ENCODE data around the gene EEA1.

The EEA1 gene

DNA sequence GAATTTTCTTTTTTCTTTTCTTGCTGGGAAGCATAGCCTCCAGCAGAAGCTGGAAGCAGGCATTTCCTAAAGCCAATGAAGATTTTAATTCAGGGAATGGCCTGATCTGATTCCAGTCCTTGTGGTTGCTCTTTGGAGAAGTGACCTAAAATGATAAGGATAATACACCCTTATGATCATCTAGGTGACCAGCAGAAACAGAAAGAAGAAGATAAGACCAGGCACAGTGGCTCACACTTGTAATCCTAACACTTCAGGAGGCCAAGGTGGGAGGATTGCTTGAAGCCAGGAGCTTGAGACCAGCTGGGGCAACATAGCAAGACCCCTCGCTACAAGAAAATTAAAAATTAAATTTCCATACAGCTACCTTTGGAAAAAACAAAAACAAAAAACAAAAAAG, 51.2 kb downstream of the EEA1 start:
- no peak for DNase-seq

DNA sequence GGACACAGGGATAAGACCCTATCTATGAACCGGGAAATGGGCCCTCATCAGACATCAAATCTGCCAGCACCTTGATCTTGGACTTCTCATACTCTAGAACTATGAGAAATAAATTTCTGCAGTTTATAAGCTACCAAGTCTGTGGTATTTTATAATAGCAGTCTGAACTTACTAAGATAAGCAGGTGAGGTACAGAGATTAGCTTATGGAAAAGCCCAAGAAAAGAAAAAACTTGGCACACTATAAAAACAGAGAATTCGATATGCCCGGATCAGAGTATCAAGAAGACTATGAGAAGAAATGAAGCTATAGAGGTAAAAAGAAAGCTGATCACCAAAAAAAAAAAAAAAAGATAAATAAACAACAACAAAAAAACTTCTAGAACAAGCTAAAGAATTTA, 52.6 kb downstream of the EEA1 start:
- DNase-seq, result no peak

DNA sequence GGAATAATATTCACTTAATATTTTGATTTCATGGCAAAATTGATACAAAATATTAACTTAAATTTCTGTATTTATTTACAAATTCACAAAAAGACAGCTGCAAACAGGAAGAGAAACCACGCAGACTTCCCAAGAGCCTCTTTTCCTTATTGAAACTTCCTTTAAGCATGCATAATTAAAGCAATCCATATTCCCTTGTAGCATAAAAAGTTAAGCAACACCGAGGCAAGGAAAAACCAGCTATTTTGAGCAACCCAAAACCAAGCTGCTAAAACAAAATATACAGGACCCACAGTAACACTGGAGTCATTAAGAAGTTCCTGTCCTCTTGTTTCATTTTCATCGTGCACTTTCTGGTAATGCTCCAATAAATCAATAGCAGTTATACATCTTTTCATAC, 58.0 kb downstream of the EEA1 start:
- no peak for DNase-seq

DNA sequence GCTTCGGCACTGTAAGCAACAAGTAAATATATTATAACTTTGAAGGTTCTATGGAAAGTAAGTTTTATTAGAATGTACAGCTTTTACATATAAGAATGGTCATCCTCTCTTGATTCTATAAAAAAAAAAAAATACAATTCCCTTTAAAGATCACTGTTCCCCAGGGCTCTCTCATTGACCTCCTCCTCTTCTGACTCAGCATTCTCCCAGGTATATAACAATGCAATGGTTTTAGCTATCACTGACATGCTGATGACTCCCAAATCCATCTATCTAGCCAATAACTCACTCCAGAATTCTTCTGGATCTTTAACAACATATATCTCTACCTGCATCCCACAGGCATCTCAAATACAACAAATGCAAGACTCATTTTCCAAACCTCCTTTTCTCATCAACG, 62.7 kb downstream of the EEA1 start:
- no peak for DNase-seq

DNA sequence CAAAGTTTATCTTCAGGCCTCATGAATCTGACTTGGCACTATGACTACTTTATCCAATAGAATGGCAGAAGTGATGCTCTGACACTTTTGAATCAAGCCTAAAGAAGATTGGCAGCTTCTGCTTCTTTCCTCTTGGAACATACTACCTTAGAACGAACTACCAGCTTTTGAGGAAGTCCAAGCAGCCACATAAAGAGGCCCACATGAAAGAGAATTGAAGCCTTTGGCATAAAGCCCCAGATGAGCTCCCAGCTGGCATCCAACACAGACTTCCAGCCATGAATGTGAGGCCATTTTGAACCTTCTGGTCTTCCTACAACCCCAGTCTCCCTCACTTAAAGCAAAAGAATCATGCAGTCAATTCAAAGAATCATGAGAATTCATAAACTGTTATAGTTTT, 65.8 kb downstream of the EEA1 start:
- DNase-seq, result no peak

DNA sequence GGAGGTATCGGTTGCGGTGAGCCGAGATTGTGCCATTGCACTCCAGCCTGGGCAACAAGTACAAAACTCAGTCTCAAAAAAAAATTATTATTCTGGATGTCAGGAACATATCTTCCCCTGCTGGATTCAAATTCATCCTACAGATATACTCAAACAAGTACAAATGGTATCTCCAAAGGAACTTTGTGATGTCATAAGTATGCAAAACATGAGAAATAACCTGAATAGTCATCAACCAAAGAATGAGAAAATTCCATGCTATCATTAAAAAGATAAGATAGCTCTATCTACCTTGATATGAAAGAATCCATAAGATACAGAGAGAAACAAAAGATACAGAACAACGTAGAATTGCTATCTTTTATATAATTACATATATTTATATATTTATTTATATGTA, 67.7 kb downstream of the EEA1 start:
- no peak for DNase-seq

DNA sequence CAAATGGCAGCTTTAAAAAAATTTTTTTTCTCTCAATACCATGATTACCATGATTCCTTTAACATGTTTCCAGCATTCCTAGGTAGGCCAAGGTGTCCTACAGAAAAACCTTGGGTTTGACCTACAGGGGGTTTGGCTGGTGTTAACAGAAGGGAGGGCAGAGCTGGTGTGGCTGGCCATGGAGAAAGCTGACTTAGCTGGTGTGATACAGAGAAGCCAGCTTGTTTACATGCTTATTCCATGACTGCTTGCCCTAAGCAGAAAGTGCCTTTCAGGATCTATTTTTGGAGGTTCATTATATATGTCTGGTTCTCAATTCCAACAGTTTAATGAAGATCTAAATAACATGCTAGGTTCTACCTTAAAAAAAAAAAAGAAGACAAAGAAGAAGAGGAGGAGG, 68.6 kb downstream of the EEA1 start:
- no peak for DNase-seq

DNA sequence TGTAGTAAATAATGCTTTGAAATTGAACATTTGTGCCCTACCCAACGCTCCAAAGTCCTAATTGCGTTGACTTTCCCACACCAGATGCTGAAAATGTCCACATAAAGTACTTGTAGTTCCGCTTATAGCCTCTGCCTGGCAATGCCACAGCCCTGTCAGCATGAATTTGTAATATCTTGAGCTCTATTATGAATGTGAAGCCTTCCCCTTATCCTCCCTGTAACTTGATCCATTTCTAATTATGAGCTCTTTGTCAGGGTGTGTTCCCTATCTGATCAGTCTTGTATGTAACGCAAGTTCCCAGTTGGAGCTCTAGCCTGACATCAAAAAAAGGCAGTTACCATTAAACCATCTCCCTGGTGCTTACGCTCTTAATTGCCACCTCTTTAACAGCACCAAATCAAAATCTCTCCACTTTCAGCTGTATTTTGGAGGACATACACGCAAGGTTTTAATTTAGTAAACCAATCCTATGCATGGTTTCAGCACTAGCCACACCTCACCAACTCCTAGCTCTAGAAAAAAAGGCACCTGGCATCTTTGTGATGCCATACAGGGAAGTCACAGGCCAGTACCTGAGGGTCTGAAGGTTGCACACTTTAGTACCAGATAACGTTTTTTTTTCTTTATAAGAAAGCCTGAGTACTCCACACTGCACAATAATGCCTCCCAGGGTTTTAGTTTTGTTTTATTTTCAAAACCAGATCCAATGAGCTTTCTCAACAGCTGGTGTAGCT, 69.3 kb downstream of the EEA1 start:
- peak; percentile 54 for DNase-seq

DNA sequence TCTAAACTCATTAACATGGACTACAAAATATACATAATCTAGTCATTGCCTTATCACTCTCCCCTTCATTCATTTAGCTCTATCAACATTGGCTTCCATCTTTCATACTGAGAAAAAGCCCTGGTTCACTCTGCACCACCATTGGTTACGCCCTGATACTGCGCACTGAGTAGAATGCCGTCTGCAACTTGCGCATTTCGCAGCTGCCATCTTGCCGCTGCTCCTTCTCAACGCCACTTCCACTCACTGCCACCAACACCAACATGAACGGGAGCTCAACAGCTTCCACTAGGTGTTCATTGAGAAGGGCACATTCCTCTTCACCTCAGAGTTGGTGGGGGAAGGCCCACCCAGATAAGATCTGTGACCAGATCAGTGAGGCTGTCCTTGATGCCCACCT, 71.3 kb downstream of the EEA1 start:
- DNase-seq, result no peak

DNA sequence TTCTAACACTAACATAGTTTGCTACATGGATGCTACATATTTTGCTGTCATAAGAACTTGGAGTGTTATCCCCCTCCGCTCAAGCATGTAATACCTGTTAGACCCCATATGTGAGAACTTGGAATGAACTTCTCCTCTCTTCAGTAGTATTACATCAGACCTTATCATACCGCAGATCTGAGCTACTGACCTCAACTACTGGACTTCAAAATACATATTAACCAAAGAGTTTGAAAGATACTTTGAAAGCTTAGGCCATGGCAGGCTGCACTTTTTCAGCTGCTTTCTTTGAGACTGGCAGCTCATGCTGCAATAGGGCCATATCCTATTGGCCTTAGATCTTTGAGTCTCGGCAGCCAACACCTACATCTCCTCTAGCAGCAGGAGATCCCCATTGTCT, 74.8 kb downstream of the EEA1 start:
- no peak for DNase-seq

DNA sequence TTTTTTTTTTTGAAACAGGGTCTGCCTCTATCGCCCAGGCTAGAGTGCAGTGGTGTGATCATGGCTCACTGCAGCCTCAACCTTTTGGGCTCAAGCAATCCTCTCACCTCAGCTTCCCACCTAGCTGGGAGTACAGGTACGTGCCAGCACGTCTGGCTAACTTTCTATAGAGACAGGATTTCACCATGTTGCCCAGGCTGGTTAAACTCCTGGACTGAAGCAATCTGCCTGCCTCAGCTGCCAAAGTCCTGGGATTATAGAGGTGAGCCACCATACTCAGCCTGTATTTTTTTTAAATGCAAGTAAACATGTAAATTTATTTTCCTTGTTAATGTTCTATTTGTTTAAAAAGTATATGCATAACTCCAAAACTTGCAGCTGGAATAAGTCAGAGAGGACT, 80.4 kb downstream of the EEA1 start:
- DNase-seq, result no peak

DNA sequence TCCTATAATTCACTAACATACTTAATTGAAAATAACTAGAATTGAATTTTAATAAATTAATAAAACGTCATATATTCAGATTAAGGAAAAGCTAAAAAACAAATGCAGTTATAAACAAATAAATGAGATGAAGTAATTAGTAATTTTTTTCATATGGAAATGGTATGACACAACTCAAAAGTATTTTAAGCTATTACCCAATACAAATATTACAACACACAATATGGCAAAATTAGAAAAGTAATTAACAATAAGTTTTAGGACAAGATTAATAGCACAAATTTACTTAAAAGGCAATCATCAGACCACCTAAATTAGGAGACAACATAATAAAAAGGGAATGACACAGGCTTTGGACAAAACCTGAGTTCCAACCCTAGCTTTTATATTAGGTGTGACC, 81.7 kb downstream of the EEA1 start:
- no peak for DNase-seq

DNA sequence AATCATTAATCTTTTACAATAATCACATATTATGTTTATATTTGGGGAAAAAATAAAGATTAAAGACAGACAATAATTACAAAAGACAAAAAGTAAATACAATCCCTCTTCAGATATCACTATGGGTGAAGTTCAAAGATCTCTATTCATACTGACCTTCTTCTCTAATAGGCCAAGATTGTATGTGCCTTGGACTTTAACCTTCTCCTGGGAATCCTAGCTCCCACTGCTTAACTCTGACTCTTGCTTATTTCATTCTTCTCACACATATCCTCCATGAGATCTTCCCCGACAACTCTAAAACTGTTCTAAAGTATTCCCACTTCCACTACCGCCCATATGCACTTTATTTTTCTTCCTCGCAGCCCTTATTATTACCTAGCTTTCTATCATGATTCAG, 83.8 kb downstream of the EEA1 start:
- DNase-seq, result no peak

DNA sequence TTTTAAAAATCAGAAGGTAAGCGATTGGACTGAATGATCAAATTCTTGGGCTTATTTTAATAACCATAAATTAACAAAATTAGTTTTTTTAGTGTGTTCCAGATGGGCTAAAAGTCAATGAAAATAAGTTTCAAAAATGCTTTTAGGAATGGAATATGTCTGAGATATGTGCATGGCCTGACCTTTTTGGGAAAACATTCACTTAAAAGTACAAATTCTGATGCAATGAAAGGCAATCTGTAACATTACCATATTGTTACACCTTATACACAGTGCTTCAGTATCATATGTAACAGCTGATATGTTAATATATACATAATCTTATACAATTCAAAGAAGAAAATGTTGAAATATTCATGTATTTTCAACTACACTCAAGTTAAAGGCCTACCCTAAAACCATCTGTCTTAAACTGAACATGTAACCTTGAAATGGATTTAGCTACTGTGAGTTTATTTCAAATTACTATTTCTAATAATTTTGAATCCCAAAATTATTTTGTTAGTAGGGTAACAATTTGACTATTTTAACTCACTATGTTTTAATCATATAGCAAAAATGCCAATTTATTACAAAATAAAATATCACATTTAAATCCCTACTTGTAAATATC, 84.8 kb downstream of the EEA1 start:
- DNase-seq, result no peak

DNA sequence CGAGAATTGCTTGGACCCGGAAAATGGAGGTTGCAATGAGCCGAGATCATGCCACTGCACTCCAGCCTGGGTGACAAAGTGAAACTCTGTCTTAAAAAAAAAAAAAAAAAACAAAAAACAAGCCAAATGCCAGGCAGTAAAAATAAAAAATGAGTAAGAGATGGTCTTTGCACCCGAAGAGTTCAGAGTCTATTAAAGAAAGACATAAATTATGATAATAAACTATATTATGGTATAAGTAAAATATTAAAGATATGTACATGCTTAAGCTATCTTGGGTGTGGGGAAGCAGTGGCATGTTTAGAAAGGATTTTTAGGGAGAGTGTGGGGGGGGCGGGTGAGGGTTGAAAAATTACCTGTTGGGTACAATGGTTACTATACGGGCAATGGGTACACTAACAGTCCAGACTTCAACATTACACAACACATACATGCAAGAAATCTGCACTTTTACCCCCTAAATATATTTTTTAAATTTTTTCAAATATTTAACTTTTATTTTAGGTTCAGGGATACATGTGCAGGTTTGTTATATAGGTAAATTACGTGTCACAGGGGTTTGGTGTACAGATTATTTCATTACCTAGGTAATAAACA, 99.3 kb downstream of the EEA1 start:
- DNase-seq, result no peak

DNA sequence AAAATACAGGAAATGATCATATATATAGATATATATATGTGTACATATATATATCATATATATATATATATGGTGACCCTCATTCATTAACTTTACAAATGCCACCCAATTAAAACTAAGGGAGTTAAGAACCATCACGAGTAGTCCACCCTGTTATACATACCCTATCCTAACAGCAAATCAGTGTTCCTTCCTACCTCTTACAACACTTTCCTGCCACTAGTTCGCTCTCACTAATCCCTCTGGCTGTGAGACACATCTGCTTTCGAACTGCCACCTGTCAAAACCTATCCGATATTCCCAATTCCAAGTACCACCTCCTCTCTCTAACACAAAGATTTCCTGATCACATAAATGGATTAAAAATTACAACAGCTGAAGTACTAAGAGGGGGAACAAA, 100.5 kb downstream of the EEA1 start:
- no peak for DNase-seq

DNA sequence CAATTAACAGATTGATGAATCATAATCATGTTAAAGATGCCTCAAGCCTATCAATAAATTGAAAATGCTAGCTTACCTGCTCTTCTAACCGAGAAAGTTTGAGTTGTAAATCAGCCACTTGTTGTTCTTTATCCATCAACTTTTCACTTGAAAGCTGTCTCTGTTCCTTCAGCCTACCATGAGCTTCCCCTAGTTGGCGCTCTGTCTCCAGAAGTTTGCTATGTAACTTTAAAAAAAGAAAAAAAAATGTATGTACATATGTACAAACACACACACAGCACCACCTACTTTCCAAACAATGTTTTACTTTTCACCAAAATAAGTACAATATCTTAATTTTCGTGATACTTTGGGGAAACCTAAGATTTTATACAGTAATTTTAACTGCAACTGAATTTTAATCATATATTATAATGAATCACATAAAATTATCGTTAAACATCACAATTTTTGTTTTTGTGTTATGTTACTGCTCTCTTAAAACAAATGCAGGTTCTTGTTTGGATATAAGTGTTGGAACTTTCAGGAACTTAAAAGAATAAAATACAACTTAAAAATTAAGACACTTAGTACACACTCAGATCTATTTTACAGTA, 101.2 kb downstream of the EEA1 start:
- DNase-seq, result no peak

DNA sequence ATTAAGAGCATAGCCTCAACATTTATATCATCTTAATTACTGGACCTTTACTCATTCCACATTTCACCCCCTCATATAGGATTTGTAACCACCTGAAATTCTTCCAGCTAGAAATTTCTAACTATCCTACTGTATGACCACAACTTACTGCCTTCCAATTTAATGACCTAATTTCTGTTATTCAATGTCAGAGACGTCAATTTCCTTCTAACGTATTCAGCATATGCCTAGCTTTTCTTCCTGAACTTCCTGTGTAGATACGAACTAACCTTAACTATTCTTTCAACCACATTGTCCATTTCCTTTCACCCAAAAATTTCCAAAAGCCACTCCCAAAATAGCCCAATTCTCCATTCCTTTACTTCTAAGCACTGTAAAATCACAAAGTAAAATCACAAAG, 108.0 kb downstream of the EEA1 start:
- no peak for DNase-seq

DNA sequence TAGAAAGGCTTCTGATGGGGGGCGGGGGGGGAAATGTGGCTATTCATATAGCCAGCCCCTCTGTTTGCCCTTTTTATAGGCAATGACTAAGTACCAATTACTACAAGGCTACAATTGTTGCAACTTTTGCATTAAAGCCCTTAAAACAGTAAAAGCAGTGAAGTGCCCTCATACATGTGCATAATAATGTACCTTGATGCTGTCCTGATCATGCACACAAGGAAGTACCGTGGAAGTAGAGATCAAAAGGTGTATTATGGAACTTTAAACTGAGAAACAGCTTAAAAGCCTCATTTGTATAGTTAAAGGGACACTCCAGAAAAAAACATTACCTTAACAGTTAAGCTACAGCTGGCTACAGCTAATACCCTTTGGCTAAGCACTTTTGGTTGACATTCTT, 114.5 kb downstream of the EEA1 start:
- no peak for DNase-seq

DNA sequence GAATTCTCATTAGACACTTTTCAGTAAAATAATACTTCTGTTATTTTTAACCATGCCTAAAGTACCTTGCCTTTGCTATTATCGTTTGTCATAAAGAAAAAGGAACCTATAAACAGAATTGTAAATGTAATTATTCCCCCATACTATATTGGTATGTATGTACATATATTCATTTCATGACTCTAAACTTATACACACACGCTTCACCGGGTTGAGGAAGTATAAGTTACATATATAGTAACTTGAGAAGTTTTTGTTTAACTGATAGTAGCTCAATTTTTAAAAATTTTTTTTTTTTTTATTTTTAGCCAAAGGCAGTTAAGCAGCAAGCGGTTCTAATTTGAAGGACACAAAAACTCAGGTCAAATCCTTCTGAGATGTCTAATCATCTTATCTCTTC, 118.7 kb downstream of the EEA1 start:
- DNase-seq, result no peak

DNA sequence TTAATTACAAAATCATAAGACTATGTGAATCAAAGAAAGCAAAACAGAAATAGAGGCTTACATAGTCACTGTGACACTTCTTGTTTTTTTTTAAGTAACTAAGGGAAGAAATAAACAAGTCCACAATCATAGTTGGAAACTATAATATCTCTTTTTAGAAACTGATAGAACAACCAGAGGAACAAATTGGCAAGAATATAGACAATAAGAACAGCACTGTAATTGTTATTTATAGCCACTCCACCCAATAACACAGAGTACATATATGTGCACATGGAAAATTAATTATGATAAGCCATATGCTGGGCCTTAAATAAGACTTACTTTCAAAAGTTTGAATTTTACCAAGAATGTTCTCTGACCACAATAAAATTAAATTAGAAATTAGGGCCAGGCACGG, 125.2 kb downstream of the EEA1 start:
- DNase-seq, result no peak

DNA sequence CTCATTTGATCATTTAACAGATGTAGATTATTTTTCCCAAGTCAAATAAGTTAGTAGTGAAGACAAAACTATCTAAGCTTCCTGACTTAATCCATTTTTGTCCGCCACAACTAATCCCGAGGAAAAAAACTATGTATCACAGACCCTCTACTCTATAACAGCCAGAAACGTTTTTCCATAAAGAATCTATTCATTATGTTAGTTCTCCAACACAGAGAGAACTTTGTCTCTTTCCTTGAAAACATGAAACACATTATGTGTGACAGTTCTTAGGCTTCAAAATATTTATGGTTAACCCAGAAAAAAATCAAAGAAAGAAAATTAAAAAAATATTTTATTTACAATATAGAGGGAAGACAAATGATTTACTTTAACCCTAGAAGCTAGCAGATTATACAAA, 126.2 kb downstream of the EEA1 start:
- no peak for DNase-seq

DNA sequence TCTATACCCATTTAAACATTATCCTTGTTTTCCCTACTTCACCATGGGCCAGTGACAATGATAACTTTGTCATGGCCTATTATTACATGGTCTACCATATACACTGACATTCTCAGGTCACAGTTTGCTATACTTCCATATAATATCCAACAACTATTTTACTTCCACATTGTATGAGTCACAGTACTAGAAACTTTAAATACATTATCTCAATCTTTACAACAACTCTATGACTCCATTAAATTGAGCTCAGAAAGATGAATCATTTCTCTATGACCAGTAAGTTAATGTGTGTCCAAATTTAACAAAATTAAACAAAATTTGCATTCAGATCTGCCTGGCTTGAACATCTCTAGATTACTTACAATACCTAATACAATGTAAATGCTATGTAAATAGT, 132.4 kb downstream of the EEA1 start:
- DNase-seq, result no peak

DNA sequence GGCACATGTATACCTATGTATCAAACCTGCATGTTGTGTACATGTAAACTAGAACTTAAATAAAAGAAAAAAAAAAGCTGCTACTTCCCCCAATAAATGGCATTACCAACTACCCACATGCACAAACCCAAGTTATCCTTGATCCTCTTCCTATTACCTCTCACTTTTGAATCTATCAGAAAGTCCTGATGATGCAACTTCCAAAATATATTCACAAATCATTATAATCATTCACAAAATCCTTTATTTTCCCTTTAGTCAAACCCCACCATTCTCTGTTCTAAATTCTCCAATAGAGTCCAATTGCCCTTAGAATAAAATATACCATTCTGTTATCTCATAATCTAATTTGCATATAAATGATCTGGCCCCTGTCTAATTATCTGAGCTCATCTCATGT, 134.3 kb downstream of the EEA1 start:
- DNase-seq, result no peak

All from NCI-H1092 treated with DMSO at 0.1 percent for 48 hours (cell line).